ENCODE measurements around the gene CLRN2. TPM values are rescaled to one million over a fixed set of nuclear protein-coding genes. Genes with fewer than 3 reads are reported as not detected.

The CLRN2 gene
- total RNA-seq, 2 donors from 2014 or later = not detected

DNA sequence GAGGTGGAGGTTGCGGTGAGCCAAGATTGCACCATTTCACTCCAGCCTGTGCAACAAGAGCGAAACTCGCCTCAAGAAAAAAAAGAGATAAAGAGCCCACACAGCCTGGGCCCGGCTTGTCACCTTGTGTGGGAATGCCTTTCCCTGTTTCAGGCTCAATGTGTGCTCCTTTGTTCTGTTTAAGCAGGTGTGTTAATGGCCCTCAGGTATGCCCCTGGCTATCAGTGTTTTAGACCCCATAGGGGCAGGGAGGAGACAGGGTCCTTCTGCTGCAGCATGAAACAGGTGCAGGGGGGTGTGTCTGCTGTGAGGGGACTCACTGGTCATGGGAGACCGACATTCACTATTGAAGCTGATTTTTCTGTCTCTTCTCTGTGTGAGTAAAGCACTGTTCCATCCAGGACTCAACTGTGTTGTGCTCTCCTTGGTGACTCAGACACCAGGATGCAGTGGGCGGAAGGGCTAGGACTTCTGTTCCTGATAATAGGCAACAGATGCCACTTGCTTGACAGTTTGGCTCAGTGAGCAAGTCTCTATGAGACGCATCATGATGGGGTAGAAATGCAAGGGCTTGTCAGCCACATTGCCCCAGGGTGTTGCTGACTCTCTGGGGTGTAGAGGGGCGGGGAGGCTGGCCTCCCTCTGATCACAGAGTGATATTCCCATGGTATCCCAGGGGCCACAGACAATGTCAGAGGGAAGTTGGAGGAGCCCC lies 46.4 kb downstream of the CLRN2 start:
- no peak overlapping the region for H3K4me3 ChIP-seq (ENCODE audit: low read length)

DNA sequence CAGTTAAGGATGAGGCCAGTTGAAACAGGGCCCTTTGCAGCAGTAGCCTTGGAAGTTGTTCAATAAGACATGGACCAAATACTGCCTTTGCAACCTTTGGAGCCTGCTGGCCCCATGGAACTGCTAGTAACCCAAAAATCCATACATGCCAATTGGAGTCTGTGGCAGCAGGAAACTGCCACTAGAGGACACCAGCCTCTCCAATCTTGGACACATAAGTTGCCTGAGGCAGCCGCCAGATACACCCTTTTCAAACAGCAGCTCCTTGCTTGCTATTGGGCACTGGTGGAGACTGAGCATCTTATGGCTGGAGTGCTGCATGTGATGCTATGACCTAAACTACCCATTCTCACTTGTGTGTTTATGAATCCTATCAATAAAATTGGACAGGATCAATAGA lies 47.2 kb downstream of the CLRN2 start:
- 79 to 100% methylated on average over 1 of the region's 1 CpG for WGBS, 2 experiments (ENCODE audit: insufficient coverage in 1 of 2, insufficient read length in 1 of 2)

More for the DNA sequence above, 46.4 kb downstream of the CLRN2 start:
- Histone ChIP-seq H3K9me3 (ENCODE audit: control insufficient read depth, low read length) (no peaks in the 10 kb centered on the region), H3K9ac (ENCODE audit: extremely low read depth, low read length, poor library complexity, severe bottlenecking) (no peak overlapping the region), H3K36me3 (ENCODE audit: control insufficient read depth, insufficient read depth, low read length) (no peaks in the 10 kb centered on the region), H3K27me3 (ENCODE audit: control insufficient read depth, insufficient read depth, low read length, poor library complexity, severe bottlenecking) (no peaks in the 10 kb centered on the region), H3K27ac (ENCODE audit: low read depth, low read length) (no peak overlapping the region), H3K4me1 (ENCODE audit: control insufficient read depth, insufficient read depth, low read length) (no peaks in the 10 kb centered on the region)
- Mint-ChIP-seq H3K4me3 (no peak overlapping the region), H3K27me3 (ENCODE audit: insufficient read depth) (peaks cover 11% of the 10 kb centered on the region), H3K9me3 (no peaks in the 10 kb centered on the region), H3K4me1 (peaks cover 14% of the 10 kb centered on the region), H3K36me3 (ENCODE audit: low read depth) (no peaks in the 10 kb centered on the region), H3K27ac (no peak overlapping the region)
- peak; percentile 63 for DNase-seq
- TF ChIP-seq, protein P1, sequence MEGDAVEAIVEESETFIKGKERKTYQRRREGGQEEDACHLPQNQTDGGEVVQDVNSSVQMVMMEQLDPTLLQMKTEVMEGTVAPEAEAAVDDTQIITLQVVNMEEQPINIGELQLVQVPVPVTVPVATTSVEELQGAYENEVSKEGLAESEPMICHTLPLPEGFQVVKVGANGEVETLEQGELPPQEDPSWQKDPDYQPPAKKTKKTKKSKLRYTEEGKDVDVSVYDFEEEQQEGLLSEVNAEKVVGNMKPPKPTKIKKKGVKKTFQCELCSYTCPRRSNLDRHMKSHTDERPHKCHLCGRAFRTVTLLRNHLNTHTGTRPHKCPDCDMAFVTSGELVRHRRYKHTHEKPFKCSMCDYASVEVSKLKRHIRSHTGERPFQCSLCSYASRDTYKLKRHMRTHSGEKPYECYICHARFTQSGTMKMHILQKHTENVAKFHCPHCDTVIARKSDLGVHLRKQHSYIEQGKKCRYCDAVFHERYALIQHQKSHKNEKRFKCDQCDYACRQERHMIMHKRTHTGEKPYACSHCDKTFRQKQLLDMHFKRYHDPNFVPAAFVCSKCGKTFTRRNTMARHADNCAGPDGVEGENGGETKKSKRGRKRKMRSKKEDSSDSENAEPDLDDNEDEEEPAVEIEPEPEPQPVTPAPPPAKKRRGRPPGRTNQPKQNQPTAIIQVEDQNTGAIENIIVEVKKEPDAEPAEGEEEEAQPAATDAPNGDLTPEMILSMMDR (conservative IDR thresholded peaks at IDR 0.05) = no peak
- 90 to 91% methylated on average over 6 to 8 of the region's 8 CpGs for WGBS, 2 experiments (ENCODE audit: insufficient coverage in 1 of 2, insufficient read length in 1 of 2)

DNA sequence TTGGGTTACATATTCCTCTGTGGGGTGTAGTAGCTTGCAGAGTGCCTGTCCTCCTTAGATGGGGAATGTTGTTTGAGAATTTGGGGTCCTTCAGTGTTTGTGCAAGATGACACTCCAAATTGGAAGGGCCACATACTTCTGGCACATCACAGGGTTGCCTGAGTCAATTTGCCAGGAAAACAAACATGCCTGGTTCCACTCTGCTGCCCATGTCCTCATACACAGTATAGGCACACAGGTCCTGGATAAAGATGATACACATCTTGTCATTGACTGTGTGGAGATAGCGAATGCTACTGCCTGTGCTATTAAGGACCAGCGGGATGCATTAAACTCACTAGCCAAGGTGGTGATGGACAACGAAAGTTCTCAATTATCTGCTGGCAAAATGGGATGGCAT lies 50.9 kb downstream of the CLRN2 start:
- Histone ChIP-seq H3K27me3 (ENCODE audit: control insufficient read depth, insufficient read depth, low read length, poor library complexity, severe bottlenecking) (no peaks in the 10 kb centered on the region), H3K4me1 (ENCODE audit: control insufficient read depth, insufficient read depth, low read length) (no peaks in the 10 kb centered on the region)
- no peaks in the 10 kb centered on the region for H3K36me3 Mint-ChIP-seq (ENCODE audit: low read depth)

More for the DNA sequence above, 47.2 kb downstream of the CLRN2 start:
- Histone ChIP-seq H3K9me3 (ENCODE audit: control insufficient read depth, low read length) (no peaks in the 10 kb centered on the region), H3K27me3 (ENCODE audit: control insufficient read depth, insufficient read depth, low read length, poor library complexity, severe bottlenecking) (no peaks in the 10 kb centered on the region), H3K4me3 (ENCODE audit: low read length) (no peak overlapping the region), H3K36me3 (ENCODE audit: control insufficient read depth, insufficient read depth, low read length) (no peaks in the 10 kb centered on the region), H3K9ac (ENCODE audit: extremely low read depth, low read length, poor library complexity, severe bottlenecking) (no peak overlapping the region), H3K27ac (ENCODE audit: low read depth, low read length) (no peak overlapping the region), H3K4me1 (ENCODE audit: control insufficient read depth, insufficient read depth, low read length) (no peaks in the 10 kb centered on the region)
- Mint-ChIP-seq H3K4me1 (peaks cover 14% of the 10 kb centered on the region), H3K27me3 (ENCODE audit: insufficient read depth) (peaks cover 10% of the 10 kb centered on the region), H3K36me3 (ENCODE audit: low read depth) (no peaks in the 10 kb centered on the region), H3K9me3 (no peaks in the 10 kb centered on the region), H3K27ac (no peak overlapping the region), H3K4me3 (no peak overlapping the region)
- DNase-seq = peak; percentile 57
- TF ChIP-seq, protein P1 (conservative IDR thresholded peaks at IDR 0.05) = peak; percentile 59

More for the DNA sequence above, 50.9 kb downstream of the CLRN2 start:
- Mint-ChIP-seq H3K4me3 (no peak overlapping the region), H3K27ac (no peak overlapping the region), H3K4me1 (peaks cover 8% of the 10 kb centered on the region), H3K9me3 (no peaks in the 10 kb centered on the region), H3K27me3 (ENCODE audit: insufficient read depth) (peaks cover 7% of the 10 kb centered on the region)
- Histone ChIP-seq H3K36me3 (ENCODE audit: control insufficient read depth, insufficient read depth, low read length) (no peaks in the 10 kb centered on the region), H3K27ac (ENCODE audit: low read depth, low read length) (no peak overlapping the region), H3K9ac (ENCODE audit: extremely low read depth, low read length, poor library complexity, severe bottlenecking) (no peak overlapping the region), H3K4me3 (ENCODE audit: low read length) (no peak overlapping the region), H3K9me3 (ENCODE audit: control insufficient read depth, low read length) (no peaks in the 10 kb centered on the region)
- 94 to 100% methylated on average over 2 to 3 of the region's 3 CpGs for WGBS, 2 experiments (ENCODE audit: insufficient coverage in 1 of 2, insufficient read length in 1 of 2)
- TF ChIP-seq, protein P1 (conservative IDR thresholded peaks at IDR 0.05) = no peak
- no peak for DNase-seq
